Activated T-helper 1 cell treated with anti-CD3 and anti-CD28 coated beads, Interleukin-12 subunit alpha, Interleukin-12 subunit beta, Interleukin-2, Interleukin-4 antibody, amounts not matched to agents 30 ng/mL and 10 ng/mL and 1 ng/mL, durations not matched to agents 14 hours and 24 hours and 36 hours (primary cell): Measurements from ENCODE around the gene MYRFL. TPM values are rescaled to one million over a fixed set of nuclear protein-coding genes. Genes with fewer than 3 reads are reported as not detected.

Experiments
- total RNA-seq: library from RNA; stranded (reverse); gene quantifications from 2 replicates; pipeline ENCODE4 v1.2.3, GENCODE V29; 2022

The MYRFL gene
- total RNA-seq, 1 donor from 2014 or later, result not detected

Other genes with a start within 250 kb of the MYRFL start
- 442 and 447 TPM in 2 replicates for gene CCT2, start 239.8 kb upstream of the MYRFL start, total RNA-seq
- not detected in 2 replicates for gene LRRC10, start 214.3 kb upstream of the MYRFL start, total RNA-seq
- gene BEST3, start 125.9 kb upstream of the MYRFL start, total RNA-seq, result not detected in 2 replicates
- gene RAB3IP, start 86.4 kb upstream of the MYRFL start, total RNA-seq, result 29.8 and 36.1 TPM in 2 replicates